Measurements from ENCODE around the gene SNX21.

- no peak for TF ChIP-seq POLR2A (IDR thresholded peaks at IDR 0.05; ENCODE audit: low read depth)
- TF ChIP-seq, protein P1, sequence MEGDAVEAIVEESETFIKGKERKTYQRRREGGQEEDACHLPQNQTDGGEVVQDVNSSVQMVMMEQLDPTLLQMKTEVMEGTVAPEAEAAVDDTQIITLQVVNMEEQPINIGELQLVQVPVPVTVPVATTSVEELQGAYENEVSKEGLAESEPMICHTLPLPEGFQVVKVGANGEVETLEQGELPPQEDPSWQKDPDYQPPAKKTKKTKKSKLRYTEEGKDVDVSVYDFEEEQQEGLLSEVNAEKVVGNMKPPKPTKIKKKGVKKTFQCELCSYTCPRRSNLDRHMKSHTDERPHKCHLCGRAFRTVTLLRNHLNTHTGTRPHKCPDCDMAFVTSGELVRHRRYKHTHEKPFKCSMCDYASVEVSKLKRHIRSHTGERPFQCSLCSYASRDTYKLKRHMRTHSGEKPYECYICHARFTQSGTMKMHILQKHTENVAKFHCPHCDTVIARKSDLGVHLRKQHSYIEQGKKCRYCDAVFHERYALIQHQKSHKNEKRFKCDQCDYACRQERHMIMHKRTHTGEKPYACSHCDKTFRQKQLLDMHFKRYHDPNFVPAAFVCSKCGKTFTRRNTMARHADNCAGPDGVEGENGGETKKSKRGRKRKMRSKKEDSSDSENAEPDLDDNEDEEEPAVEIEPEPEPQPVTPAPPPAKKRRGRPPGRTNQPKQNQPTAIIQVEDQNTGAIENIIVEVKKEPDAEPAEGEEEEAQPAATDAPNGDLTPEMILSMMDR (IDR thresholded peaks at IDR 0.05) = no peak
Observed at GRCh38 chr20:45874576-45874975, 41.0 kb downstream of the SNX21 start.
